H7 (cell line): ENCODE results near the gene MX2. TPM values are rescaled to one million over a fixed set of nuclear protein-coding genes. Genes with fewer than 3 reads are reported as not detected.

Experiments used
- DNase-seq: peaks from one replicate; pipeline ENCODE4 v3.0.0; 2012
- H3K27me3 ChIP-seq: 2 replicates; pipeline ENCODE4 v1.6.0; 2011; ENCODE audit warnings: mild to moderate bottlenecking, low read length; ENCODE audit not compliant: control insufficient read depth, insufficient read depth
- H3K36me3 ChIP-seq: replicated peaks from 2 replicates; pipeline ENCODE4 v1.5.1; 2011; ENCODE audit warnings: low read length; ENCODE audit not compliant: control insufficient read depth, insufficient read depth
- H3K4me3 ChIP-seq: 2 replicates; pipeline ENCODE4 v1.5.1; 2011; ENCODE audit warnings: low read depth, mild to moderate bottlenecking, control low read depth, low read length, moderate library complexity; ENCODE audit not compliant: insufficient read depth
- total RNA-seq: library from RNA; depleted of rRNA; stranded (reverse); fragments of >200 nt; shearing (Covaris generic); gene quantifications from 2 replicates; pipeline ENCODE4 v1.2.3, GENCODE V29; 2014

Gene MX2
- total RNA-seq, 1 experiment from 2014 or later: 0.45 TPM

DNA sequence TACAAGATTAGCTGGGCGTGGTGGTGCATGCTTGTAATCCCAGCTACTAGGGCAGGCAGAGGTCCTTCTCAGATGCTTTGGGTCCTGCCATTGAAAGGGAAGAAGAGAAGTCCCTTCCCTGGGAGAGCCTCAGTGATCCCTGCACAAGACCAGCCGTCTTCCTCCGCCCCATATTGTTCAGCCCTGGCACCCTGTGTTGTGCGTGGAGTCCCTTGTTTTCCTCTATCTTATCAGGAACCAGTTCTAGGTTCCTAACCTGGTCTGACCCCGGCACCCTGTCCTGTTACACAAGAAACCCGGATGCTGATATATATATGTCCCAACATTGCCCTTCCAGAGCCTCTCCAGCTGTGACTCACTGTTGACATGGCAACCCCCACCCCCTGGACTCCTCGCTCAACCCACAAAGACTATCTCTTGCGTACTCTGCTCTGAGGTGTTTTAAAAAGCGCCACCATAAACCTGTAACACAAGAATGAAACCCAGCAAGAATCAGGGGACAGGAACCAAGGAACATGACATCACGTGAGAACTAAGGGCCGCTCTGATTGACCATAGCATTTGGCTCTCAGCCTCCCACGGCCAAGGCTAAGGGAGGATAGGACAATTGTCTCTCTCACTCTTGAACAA is 4.8 kb downstream of the MX2 start:
- no peak for DNase-seq
- Histone ChIP-seq H3K36me3 (no peaks in the 10 kb centered on the region), H3K27me3 (no peaks in the 10 kb centered on the region), H3K4me3 (no peak overlapping the region)

DNA sequence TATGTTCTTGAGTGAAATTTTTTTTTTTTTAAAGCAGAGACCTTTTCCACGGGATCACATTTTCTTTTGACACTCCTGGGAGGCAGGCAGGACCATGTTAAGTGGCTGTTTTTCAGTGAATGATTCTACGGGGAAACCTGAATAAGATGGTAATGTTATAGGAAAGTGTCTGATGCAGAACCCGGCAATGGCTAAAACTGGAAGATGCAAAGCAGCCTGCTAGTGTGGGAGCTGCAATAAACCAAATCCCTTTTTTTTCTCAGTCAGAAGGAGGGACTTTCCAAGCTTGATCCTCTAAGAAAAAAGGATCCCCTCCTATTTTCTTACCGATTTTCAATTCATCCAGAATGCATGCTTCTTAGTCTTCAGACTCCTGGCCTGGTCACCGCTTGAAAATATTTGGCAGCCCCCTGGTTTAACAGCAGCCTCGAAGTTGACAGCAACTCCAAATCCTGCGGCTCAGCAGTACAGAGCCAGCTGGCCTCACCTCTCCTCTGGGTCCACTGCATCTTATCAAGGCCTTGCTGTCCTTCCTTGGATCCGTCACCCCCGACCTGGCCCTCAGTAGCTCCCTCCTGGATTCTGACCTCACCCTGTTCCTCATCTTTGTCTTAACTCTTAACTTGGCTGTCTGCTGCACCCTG is 5.6 kb downstream of the MX2 start:
- no peak for DNase-seq
- H3K4me3 ChIP-seq: no peak overlapping the region
- no peaks in the 10 kb centered on the region for H3K27me3 ChIP-seq
- no peaks in the 10 kb centered on the region for H3K36me3 ChIP-seq

DNA sequence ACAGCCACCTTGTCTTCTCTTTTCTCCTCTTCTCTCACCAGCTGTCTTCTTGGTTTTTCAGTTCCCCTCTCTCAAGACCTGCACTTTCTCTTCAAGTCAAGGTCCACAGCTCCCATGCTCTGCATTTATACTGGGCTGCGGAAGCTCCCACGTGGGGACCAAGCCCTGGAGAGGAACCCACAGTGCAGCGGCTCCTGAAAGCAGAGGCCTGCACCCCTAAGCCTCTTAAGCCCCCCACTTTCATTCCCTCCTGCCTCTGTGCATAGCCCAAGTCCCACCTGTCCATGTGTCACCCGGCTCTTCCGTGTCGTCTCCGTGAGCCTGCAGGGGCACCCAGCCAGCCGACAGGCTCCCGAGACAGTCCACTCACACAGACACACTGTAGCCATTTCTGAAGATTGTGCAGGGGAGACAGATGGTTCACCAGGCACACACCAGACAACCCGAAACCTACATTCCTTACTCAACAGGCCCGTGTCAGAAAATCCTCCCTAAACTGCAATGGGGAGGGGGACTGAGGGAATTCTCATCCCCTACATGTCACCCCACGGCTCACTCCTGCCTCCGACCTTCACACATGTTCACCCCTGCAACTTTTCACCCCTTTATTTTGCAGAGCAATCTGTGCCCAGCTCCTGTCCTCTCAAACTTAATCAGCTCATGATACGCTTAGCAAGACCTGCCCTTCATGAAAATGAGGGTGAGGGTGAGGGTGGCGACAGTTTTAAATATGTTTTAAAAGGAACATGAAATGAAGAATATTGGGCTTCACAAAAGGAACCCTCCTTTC is 6.3 kb downstream of the MX2 start:
- DNase-seq: no peak
- Histone ChIP-seq H3K27me3 (no peaks in the 10 kb centered on the region), H3K36me3 (no peaks in the 10 kb centered on the region), H3K4me3 (no peak overlapping the region)

DNA sequence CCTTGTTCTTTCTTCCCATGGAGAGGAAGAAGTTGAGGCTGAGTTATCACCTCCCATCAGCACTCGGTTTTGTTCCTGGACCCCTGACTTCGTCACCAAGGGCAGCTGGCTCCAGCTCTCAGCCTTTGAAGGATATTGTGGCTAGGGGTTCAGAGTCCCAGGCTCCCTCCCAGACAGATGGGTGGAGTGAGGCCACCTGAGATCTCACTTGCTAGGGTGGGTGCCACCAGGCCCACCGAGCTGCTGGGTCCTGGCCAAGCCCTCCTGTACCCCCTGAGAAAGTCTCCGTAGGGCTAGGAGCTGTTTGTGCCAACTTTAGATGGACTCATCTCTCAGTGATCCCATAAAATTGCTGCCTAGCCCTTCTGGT is 6.9 kb downstream of the MX2 start:
- H3K4me3 ChIP-seq: no peak overlapping the region

DNA sequence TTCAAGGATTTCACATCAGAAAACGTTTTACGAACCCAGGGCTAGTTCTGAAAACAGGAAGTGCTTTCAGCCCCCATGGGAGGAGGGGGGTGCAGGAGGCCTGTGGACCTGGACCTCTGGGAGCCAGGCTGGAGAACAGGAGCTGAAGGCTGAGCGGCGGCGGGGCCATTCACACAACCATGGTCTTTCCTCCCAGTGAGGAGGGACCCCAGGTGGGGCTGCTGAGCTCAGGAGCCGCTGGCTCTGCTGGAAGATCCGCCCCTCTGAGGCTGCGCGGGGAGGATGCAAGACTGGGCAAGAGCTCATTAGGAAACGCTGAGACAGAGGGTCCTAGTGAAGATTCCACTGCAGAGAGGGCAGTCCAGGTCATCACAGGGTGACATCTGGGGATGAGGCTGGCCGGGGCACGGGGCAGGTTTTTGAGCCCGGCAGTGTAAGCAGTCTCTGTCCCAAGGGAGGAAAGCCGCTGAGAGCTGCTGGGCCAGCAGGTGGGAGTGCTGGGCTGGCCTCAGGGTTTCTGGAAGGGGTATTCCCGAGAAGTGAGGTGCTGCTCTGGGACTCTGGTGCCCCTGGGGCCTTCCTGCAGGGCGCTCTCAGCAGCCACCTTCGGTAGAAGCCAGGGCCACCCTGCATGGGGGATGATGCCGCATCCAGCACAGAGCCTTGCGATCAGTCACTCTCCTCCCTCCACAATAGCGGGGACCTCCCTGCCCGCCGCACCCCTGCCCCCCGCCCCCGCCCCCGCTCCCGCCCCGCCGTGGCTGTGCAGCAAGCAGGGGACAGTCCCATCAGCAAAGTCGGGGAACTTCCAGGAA is 7.5 kb downstream of the MX2 start:
- peak; percentile 92 for DNase-seq
- H3K27me3 ChIP-seq: no peaks in the 10 kb centered on the region
- peak overlapping the region; percentile 56 for H3K4me3 ChIP-seq
- no peaks in the 10 kb centered on the region for H3K36me3 ChIP-seq

More for the DNA sequence above, 6.9 kb downstream of the MX2 start:
- no peaks in the 10 kb centered on the region for H3K27me3 ChIP-seq
- no peak for DNase-seq
- no peaks in the 10 kb centered on the region for H3K36me3 ChIP-seq

DNA sequence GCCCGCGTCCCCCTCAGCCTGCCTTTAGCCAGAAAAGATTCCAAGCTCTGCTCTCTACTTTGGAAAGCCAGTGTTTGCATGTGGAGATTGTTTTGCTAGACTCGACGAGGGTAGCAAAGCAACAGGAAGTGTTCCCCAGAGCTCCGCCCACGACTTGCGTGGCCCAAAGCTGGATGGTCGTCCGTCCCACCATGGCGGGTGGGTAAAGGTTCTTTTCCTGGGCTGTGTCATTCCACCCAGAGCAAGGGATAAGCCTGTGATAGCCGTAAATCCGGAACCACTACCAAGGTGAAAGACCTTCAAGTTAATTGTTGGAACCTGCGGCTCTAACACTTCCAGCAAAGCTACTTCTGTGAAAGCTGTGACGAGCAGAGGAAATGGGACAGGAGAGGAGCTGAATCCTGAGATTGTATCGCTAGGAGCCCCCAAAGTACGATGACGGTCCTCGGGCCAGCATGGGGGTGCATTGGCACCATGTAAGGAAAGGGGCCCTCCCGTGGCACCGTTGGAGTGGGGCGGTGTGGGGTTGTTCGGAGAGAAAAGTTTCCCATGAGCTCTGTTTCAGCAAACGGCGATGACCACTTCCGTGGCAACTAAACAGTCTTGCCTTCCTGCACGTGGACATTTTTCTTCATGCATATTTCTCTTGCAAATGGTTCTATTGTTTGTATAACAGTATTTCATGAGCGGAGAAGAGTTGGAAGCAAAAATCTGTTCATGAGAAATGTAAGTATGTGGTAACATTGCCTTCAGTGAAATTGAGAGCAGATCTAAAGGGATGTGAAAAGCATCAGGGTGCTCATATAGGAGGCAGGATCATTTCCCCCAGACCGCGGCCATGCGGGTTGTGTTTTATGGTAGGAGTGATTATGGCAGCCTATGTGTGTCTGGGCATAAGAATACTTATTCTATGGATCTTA is 8.4 kb downstream of the MX2 start:
- Histone ChIP-seq H3K27me3 (no peaks in the 10 kb centered on the region), H3K36me3 (no peaks in the 10 kb centered on the region), H3K4me3 (peak overlapping the region; percentile 56)
- DNase-seq: no peak

DNA sequence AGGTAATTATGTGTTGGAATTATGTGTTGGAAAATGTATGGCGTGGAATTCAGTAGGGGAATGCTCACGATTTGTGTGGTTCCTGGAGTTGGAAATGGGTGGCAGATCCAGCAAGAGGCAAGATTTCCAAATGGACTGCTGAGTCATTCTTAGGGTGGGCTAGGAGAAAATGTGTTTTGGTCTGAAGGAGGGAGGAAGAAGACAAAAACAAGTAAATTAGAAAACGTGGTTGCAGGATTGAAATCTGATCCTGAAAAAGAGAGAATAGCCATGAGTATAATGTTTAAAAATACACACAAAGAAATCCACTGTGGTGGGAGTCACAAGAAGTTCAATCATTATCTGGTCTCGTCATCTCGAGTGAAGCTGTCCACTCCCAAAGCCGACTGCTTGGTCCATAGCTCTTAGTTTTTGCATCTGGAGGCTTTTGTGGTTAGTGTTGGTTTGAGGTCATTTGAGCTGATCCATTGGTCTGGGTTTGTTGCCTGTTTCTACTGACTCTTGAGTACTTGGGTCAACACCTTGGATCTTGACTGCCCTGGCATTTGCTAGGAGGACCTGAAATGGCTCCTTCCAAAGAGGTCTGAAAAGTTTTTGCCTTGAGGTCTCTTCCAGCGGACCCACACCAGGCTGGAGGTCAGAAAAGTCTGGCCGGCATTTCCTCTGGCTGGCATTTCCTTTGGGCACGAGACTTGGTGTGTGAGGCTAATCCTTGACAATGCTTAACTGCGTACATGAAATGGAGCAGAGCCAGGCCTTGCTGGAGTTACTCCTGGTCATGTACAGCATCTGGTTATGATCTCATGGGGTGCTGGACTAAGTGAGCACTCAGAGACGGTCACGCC is 9.2 kb downstream of the MX2 start:
- no peaks in the 10 kb centered on the region for H3K36me3 ChIP-seq
- no peaks in the 10 kb centered on the region for H3K27me3 ChIP-seq
- DNase-seq: no peak
- no peak overlapping the region for H3K4me3 ChIP-seq

DNA sequence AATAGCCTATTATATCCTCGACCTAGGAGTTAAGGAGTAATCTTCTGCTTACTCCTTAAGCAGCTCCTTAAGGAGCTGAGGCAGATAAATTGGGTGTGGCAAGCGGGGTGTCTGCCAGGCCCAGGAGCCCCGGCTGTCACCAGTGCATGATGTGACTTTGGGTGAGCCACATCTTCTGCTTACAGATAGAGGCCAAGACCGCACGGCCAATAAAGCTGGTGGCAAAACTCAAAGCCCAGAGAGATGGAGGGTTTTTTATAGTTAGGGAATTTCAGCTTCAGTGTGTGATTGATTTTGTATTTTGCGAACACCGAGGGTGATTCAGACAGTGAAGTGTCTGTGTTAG is 9.8 kb downstream of the MX2 start:
- Histone ChIP-seq H3K4me3 (no peak overlapping the region), H3K27me3 (no peaks in the 10 kb centered on the region)
- no peak for DNase-seq

DNA sequence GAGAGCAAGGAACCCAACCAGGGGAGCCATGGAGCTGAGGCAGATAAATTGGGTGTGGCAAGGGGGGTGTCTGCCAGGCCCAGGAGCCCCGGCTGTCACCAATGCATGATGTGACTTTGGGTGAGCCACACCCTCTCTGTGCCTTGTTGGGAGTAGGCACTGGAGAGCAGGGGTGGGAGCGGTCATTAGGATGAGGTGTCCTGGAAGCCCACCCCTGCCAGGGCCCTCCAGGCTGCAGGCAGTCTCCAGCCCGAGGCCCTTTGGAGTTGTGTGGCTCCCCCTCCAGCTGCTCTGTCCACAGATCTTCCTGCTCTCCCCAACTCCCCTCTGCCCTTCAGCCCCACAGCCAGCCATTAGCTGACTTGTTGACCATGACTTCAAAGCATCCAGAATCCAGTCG is 11.4 kb downstream of the MX2 start:
- Histone ChIP-seq H3K36me3 (no peaks in the 10 kb centered on the region), H3K27me3 (no peaks in the 10 kb centered on the region), H3K4me3 (no peak overlapping the region)
- DNase-seq: no peak

More for the DNA sequence above, 9.8 kb downstream of the MX2 start:
- no peaks in the 10 kb centered on the region for H3K36me3 ChIP-seq

DNA sequence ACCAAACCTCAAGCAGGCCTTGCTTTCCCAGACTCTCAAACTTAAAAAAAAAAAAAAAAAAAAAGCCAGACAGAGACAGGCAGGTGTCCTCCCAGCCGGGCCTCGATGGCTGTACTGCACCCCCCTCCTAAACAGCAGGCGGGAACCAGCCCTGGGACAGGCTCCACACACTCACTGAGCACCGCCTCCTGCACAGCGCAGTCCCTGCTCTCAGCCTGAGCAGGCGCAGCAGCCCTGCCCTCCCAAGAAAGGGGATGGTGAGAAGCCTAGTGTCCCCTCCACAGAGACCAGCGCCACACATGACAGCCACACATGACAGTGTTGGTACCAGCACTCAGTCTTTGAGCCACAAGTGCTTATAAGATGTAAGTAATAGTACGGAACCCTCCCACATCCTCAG is 11.9 kb downstream of the MX2 start:
- no peaks in the 10 kb centered on the region for H3K27me3 ChIP-seq
- DNase-seq: no peak
- no peak overlapping the region for H3K4me3 ChIP-seq
- H3K36me3 ChIP-seq: no peaks in the 10 kb centered on the region

DNA sequence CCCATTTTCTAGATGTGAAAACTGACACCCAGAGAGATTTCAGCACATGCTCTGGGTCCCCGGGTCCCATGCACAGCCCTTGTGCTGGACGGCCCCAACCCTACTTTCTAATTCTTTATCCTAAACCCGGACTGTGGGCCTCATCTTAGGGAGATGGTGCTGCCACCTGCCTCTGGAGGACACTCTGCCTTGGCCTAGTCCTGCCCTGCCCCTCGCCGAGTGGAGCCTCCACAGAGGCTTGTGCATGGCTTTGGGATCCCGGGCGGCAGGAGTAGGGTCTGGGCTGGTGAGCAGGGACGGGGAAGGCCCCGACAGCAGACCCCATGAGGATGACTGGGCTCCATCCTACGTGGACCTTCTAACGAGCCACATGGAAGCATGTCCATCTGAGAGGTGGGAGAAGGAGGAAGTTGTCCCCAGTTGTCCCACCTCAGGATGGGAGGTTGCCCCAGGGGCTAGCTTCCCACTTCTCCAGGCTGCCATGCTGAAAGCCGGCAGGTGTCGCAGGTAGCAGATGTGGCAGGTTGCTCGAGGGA is 12.4 kb downstream of the MX2 start:
- H3K36me3 ChIP-seq: no peaks in the 10 kb centered on the region
- DNase-seq: no peak
- no peak overlapping the region for H3K4me3 ChIP-seq
- H3K27me3 ChIP-seq: no peaks in the 10 kb centered on the region

DNA sequence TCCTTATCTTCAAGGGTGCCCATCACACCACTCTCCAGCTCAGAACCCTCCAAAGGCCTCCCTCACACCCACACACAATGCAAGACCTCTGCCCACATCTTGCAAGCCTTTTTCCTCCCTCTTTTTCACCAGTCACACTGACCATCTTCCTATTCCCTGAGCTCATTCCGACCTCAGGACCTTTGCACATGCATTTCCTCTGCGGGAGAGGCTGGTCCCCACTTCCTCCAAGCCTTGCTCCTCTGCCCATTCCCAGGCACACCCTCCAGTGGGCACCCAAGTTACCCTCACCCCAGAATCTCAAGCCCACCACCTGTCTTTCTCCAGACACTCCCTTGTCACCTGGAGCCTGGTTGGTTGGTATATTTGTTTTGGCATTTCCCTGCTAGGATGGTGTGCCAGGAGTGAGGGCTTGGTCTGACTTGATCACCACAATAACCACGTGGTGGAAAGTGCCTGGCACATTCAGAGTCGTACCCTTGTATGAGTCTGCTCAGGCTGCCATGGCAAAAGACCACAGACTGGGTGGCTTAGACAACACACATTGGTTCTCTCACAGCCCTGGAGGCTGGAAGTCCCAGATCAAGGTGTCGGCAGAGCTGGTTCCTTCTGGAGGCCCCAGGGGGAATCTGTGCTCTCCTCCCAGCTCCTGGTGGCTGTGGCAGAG is 13.2 kb downstream of the MX2 start:
- Histone ChIP-seq H3K36me3 (no peaks in the 10 kb centered on the region), H3K27me3 (no peaks in the 10 kb centered on the region), H3K4me3 (no peak overlapping the region)
- no peak for DNase-seq

DNA sequence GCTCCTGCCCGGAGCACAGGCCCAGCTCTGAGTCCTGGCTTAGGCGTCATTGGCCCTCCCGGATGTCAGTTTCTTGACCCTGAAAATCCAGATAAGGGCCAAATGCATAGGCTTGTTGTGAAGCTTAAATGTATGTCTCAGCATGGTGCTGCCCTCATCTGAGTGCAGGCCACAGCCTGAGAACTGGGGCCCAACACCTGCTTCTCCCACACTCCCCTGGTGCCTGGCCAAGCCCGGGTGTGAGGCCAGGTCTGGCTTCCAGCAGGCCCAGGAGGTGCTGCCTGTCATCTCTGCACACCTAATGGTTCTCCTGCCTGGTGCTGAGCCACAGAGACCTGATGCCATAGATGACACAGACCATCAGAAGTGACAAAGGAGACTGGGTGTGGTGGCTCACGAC is 14.0 kb downstream of the MX2 start:
- no peak overlapping the region for H3K4me3 ChIP-seq
- H3K27me3 ChIP-seq: no peaks in the 10 kb centered on the region
- DNase-seq: no peak
- H3K36me3 ChIP-seq: no peaks in the 10 kb centered on the region
